GM21723 (cell line): Measurements from ENCODE around the gene AGBL4.
"Not testable (repeated sequence)": the region's sequence is repeated elsewhere in the genome, so short reads cannot be mapped to it uniquely, and the experiment has no call there.

Source experiments
- ATAC-seq: cut with Tn5 transposase; IDR thresholded peaks from one replicate; pipeline ENCODE4 v1.9.1; 2021; ENCODE audit warnings: mild to moderate bottlenecking, moderate library complexity; ENCODE audit not compliant: unreplicated experiment

Gene AGBL4

DNA sequence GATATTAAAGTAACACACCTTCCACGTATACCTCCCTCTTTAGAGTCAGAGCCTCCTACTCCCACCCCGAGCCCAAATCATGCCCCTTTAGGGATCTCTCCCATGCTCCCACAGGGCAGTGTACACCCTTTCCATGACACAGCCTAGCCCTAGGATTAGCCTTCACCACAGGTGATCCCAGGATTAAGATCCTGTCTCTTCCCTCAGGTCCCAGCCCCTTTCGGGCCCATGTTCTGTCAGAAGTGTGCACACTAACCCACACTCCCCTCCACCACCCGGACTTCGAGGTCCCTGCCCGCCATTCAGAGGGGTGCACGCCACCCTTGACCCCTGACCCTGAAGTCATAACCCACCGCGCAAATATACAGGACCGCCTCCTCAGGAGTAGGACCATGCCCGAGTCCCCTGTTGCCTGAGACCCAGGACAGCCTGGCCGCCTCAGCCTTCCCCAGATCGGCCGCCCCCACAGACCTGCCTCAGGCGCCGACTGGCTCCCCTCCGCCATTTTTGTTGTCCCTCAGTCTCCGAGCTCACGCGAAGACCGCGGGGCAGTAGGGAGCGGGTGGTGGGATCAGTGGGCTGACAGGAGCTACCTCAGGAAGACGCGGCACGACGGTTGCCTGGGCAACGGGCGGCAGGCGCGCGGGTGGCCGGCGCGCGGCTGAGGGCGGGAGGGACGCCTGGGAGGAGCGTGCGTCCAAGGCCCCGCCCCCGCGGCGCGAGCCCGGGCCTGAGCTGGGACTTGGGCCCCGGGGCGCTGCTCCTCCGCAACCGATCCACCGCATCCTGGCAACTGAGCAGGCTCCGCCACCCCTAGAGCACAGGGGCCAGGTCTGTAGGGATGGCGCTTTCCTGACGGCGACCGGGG is at the start of gene AGBL4:
Gene AGBL4, minus strand, starts transcription at position 663 of the 868 bp plus-strand sequence.
- no peak for ATAC-seq

DNA sequence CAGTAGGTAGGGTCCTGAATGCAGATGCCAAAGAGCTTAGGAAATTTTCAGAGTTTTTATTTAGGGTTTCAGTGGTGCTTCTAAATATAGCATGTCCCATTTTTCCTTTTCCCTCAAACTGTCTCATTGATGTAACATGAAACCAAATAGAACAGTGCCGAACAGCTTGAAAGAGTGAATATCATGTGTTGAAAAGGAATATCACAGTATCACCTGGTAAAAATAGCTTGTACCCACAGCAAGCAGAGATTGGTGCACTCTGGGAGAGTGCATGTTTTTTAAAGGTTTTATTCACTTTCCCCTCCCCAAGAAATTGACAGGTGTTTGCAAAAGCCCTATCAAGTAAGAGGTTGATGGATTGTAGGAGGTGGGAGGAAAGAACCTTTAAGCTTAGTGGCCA is 43.1 kb upstream of the AGBL4 start:
- ATAC-seq, result no peak

DNA sequence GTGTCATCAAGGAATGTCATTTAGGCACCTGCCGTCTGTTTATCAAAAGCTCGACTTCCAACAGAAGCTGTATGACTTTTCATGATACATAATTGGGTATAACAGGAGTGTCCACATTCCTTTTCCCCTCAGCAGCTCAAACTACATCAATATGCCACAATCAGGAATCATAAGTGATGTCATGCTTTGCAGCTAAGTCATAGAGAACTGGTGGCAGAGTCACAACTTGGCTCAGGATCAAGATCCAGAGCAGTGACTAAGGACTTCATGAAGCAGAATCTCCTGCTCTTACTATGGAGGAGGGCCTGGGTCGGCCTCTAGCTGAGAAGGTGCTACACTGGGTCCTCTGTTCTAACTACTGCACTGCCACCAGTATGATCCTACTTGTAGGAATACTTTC is 36.5 kb upstream of the AGBL4 start:
- ATAC-seq, result no peak

DNA sequence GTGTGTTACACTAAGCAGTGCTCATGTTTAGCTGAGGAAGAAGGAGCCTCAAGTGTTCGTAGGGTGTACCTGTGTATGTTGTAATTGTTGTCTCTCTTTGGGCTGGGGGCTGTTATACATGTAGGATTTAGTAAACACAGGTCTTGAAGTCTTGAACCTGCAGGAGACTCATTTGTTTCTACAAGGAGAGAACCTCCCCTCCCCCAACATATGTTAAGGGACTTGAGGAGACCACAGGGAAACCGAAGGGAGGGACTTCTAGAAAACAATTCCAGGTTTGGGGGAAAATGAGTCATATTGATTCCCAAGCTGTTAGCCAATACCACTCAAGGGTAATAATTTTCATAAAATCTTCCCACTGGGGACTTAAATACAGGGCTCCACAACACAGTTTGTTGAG is 25.0 kb upstream of the AGBL4 start:
- no peak for ATAC-seq

DNA sequence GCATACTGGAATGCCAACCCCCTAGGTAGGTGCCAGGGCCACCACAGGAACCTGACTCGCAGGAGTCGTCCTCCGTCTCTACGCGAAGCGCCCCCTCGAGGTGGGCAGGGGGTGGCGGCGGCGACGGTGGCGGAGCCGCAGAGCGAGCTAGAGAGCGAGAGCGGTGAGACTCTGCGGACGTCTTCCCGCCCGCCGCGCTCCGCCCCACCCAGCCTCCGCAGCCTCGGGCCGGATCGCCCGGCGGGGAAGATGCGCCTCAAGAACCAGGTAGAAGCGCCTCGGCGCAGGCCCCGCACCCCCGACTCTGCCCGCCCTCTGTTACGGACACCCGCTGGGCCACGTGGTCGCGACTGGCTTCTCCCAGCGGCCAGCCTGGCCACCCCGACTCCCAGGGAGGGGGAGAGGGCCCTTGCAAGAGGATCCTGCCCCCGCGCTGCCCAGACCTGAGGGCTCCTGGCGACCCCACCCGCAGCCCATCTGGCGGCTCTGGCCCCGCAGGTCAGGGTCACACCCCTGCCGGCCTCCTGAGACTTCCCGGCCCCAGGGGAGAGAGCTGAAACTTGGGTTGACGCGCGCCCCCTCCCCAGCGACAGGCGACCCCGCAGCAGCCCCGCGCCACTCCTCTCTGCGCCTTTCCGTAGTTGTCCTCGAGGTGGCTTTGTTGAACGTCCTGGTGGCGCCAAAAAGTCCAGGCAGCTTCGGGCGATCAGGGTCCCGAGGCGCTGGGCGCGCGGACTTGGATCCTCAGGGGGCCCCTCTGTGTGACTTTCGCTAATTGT is 24.4 kb upstream of the AGBL4 start:
- no peak for ATAC-seq

DNA sequence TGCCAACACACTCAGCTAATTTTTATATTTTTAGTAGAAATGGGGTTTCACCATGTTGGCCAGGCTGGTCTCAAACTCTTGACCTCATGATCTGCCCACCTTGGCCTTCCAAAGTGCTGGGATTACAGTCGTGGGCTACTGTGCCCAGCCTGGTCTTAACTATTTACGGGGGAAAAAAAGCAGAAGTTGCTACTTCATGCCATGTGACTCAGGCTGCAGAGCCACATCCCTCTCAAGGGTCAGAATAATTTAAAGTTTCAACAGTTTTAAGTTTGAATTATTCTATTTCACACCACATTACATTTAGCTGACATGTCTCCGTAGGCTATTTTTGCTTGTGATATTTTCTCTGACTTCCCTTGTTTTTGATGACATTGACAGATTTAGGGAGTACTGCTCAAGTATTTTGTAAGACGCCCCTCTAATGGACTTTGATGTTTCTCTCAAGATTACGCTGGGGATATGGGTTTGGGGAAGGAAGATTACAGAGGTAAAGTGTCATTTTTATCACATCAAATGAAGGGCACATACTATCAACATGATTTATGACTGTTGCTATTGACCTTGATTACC is 14.6 kb upstream of the AGBL4 start:
- no peak for ATAC-seq

DNA sequence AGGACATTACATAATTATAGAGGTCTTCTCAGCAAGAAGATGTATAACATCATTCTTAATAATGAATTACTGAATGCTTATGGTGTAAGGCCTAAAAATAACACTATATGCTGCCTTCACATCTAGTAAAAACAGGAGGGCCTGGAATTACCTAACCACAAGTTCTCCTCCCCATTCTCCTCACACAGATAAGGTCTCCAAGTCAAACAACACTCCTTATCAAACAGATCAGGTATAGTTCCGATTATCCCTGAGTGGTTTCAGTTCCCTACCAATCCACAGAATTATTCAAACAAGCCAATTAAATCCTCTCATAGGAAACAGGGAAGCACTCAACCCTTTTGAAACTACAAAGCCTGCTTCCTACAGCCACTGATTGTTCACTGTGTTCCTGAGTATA is 4.0 kb upstream of the AGBL4 start:
- ATAC-seq, result no peak

DNA sequence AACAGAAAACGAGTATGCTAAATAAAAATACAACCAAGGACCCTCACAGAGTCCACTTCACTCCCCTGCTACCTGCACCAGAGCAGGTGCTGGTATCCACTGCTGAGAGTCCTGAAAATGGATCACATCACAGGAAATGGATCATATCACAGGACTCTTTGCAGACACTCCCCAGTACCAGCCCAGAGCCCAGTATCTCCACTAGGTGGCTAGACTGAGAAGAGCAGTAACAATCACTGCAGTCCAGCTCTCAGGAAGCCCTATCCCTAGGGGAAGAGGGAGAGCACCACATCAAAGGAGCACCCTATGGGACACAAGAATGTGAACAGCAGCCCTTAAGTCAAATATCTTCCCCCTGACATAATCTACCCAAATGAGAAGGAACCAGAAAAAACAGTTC is 28.0 kb downstream of the AGBL4 start:
- no peak for ATAC-seq

DNA sequence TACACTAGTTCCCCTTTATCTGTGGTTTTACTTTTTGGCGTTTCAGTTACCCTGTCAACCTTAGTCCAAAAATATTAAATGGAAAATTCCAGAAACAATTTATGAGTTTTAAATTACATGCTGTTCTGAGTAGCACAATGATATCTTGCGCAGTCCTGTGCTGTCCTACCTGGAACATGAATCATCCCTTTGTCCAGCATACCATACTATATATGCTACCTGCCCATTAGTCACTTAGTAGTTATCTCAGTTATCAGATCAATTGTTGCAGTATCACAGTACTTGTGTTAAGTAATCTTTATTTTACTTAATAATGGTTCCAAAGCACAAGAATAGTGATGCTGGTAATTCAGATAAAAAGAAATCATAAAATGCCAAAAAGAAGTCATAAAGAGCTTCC is 52.7 kb downstream of the AGBL4 start:
- ATAC-seq, result no peak

DNA sequence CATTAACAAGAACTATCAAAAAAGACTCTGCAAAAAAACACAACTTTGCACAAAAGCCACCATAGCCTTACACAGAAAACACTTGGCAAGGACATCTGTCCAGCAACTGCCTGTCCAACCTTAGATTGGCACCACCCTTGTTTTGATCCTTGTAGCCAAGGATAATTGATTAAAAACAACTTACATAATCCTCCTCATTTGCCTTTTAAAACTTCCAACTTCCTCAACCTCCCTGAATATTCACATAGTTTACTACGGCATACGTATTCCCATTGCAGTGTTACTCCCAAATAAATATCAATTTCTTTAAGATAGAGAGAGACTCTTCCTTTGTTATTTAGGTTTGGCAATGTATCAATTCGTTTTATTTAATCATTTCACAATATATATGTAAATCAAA is 72.4 kb downstream of the AGBL4 start:
- no peak for ATAC-seq

DNA sequence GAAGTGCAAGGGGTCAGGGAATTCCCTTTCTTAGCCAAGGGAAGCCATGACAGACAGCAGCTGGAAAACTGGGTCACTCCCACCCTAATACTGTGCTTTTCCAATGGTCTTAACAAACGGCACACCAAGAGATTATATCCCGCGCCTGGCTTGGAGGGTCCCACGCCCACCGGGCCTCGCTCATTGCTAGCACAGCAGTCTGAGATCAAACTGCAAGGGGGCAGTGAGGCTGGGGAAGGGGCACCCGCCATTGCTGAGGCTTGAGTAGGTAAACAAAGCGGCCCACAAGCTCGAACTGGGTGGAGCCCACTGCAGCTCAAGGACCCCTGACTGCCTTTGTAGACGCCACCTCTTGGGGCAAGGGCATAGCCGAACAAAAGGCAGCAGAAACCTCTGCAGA is 108.5 kb downstream of the AGBL4 start:
- not testable (repeated sequence) for ATAC-seq

DNA sequence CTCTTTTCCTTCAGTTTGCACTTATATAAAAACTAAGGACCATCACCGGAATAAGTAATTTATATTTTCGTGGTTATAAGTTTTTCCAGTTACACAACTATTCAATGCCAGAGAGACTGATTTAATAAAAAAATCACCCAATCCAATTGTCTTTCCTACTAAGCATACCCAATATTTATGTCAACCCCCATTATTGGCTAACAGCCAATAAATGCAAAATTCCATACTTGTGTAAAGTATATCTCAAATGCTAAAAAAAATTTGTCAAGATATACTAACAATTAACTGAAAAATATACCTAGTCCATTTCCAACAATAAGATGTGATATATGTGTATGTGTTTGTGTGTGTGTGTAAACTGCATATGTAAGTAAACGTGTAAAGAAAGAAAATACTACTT is 117.4 kb downstream of the AGBL4 start:
- ATAC-seq, result no peak

DNA sequence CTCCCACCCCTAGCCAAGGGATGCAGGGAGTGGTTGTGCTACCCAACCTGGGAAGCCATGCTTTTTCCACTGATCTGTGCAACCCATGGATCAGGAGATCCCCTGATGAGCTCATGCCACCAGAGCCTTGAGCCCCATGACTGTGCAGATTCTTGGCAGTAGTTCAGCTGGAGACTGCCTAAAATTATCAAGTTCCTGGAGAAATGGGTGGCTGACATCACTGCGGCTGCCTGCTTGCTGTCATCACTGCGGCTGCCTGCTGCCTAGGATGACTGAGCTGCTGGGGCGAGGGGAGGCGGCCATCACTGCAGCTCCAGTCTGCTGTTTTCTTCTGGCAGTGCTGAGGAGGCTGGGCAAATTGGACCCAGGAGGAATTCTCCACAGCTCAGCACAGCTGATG is 159.2 kb downstream of the AGBL4 start:
- ATAC-seq, result no peak

DNA sequence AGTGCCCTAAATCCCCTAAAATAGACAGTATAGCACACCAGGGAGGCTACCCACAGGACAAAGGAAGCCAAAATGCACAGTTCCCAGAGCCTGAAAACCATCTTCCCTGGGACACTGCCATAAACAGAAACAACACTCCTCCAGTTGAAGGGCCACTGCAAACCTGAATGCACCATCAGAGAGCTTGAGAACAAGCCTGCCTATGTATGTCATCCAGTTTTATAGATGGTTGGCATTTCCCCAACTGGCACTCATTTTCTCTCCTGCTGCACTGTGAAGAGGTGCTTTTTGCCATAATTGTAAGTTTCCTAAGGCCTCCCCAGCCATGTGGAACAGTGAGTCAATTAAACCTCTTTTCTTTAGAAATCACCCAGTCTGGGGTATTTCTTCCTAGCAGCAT is 169.0 kb downstream of the AGBL4 start:
- ATAC-seq, result no peak

DNA sequence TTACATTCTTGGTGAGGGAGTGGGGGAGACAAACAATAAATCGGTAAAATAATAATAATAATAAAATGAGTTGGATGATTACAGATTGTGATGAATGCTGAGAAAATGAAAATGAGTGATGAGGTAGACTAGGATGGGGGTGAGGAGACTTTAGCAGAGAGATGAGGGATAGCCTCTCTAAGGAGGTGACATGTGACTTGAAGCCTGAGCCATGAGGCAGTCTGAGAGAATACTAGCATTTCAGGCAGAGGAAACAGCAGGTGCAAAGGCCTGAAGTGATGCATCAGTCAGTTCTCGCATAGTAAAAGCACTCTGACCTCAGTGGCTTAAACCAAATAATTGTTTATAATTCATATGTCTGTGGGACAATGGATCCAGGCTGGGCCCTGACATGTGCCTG is 181.2 kb downstream of the AGBL4 start:
- ATAC-seq, result no peak

DNA sequence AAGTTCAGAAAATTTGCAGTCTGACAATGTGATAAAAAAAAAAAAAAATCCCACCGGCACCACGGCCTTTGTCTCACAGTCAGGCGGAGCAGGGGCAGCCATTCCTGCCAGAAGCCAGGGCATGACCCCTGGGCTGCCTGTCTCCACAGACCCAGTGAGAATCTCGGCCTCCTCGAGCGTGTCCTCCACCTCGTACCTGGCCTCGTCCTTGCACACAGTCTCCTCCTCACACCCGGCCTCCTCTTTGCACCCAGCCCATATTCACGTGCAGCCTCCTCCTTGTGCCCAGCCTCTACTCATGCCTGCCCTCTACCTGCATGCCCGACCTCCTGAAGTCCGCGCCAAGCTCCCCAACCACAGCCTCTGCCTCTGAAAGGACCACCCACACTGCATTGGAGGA is 182.0 kb downstream of the AGBL4 start:
- ATAC-seq, result no peak

DNA sequence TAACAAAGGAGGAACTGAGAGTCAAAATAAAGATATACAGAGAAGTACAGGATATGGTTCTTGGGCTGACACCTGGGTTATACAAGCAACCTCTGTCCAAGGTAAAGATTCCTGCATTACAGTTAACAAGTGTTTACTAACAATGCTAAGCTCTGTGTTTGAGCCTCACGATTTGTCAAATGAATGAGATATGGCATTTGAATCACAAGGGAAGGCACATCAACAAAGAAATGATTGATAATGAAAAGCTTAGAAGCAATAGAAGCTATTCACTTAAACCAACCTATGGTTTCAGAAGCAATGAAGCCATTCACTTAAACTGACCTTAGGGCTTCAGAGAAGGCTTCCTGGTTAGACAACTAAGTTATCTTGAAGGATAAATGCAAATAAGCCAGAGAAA is 199.5 kb downstream of the AGBL4 start:
- ATAC-seq, result no peak

DNA sequence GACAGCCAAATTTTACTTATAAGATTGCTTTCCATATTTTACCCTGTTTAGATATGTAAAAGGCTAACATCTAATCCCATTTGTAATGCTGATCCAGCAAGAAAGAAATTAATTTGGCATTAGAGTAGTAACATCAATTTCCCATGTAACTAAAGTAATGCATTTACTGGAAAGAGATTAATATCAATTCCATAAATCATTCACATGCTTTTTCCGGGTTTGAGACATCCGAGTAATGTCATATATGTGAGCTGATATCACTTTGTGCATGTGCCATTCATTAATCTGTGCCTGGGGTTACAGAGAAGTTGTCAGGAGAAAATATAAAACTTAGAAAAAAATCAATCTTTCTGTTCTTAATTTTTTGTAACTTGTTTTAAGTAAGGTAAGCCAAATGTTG is 206.1 kb downstream of the AGBL4 start:
- ATAC-seq, result no peak

DNA sequence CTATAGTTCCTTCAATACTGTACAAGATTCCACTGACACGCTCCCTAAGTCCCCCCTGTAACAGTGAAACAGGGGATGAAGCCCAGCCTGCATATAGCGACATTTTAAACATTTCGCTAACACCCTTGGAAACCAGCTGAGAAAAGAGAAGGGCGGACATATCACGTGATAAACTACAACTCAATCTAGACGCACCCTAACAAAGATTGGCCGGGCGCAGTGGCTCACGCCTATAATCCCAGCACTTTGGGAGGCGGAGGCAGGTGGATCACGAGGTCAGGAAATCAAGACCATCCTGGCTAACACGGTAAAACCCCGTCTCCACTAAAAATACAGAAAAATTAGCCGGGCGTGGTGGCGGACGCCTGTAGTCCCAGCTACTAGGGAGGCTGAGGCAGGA is 236.7 kb downstream of the AGBL4 start:
- ATAC-seq, result not testable (repeated sequence)

DNA sequence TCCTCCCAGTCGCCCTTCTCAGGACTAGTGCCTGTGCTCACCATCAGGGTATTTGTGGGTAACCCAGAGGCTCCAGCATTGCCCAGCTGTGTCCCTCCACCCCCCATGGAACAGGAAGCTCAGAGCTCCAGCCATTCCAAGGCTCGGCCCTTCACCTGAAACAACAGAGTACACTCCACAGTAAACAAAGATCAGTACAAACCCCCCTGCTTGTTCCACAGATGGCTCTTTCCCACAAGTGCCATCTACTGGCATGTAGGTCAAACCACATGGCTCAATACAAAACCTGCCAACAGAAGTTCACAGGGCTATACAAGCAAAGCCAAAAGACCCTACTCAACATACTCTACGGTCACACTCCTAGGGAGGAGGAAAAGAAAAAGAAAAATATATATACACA is 258.7 kb downstream of the AGBL4 start:
- ATAC-seq, result no peak

DNA sequence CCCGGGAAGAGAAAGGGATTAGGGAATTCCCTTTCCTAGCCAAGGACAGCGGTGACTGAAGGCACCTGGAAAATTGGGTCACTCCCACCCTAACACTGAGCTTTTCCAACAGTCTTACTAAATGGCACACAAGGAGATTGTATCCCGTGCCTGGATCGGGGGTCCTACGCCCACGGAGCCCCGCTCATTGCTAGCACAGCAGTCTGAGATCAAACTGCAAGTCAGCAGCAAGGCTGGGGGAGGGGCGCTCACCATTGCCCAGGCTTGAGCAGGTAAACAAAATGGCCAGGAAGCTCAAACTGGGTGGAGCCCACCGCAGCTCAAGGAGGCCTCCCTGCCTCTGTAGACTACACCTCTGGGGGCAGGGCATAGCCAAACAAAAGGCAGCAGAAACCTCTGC is 285.6 kb downstream of the AGBL4 start:
- not testable (repeated sequence) for ATAC-seq

DNA sequence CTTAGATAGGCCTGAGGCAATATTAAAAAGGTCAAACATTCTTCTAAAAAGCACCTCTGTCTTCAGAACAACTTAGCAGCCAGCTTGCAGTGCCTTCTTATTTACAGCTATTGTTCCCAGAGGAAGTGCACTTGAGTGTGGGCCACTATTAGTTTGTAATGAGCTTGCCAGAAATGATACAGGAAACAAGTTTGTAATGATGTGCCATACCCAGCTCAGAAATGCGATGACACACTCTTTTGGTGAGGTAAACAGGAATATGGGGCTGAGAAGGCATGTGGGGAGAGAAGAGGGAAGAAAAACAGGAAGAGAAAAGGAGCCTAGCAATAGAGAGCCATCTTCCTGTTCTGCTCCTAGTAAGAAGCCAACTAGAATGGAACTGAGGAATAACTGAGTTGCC is 295.4 kb downstream of the AGBL4 start:
- ATAC-seq, result no peak
